ENCODE data around the gene LIPC.

The LIPC gene

GRCh38 chr15:58404020-58404419, 27.8 kb upstream of the LIPC start:
- Histone ChIP-seq H3K4ac (ENCODE audit: low read length) (no peak overlapping the region), H3K27me3 (ENCODE audit: control insufficient read depth in 3 of 3, insufficient read depth in 3 of 3, low read depth in 1 of 3, low read length in 3 of 3) (no peaks in the 10 kb centered on the region), H2AK5ac (ENCODE audit: low read depth, low read length) (no peak overlapping the region), H2BK15ac (ENCODE audit: low read length) (no peak overlapping the region), H3K18ac (ENCODE audit: low read length) (no peak overlapping the region), H4K91ac (ENCODE audit: low read depth, low read length, poor library complexity) (no peak overlapping the region), H2BK120ac (ENCODE audit: low read depth, low read length) (no peak overlapping the region), H3K4me2 (ENCODE audit: insufficient read depth, low read length, poor library complexity, severe bottlenecking) (no peak overlapping the region), H3K9me3 (replicated peaks in 1 of 2; ENCODE audit: control insufficient read depth in 2 of 2, insufficient read depth in 1 of 2, low read depth in 1 of 2, low read length in 2 of 2) (no peaks in the 10 kb centered on the region), H3K14ac (ENCODE audit: low read length) (no peak overlapping the region), H3K36me3 (replicated peaks in 1 of 2; ENCODE audit: control insufficient read depth in 2 of 2, insufficient read depth in 2 of 2, low read length in 2 of 2) (no peaks in the 10 kb centered on the region), H3K4me3 (ENCODE audit: low read length in 2 of 2) (no peak overlapping the region), H3K23ac (ENCODE audit: low read depth, low read length, poor library complexity) (no peak overlapping the region), H3K4me1 (ENCODE audit: control insufficient read depth in 2 of 2, insufficient read depth in 1 of 2, low read depth in 1 of 2, low read length in 2 of 2) (peaks cover 13 to 15% of the 10 kb centered on the region in 2 donors), H2BK5ac (ENCODE audit: low read length) (no peak overlapping the region), H3K79me1 (ENCODE audit: low read depth, low read length) (no peaks in the 10 kb centered on the region), H4K8ac (ENCODE audit: low read depth, low read length) (no peak overlapping the region), H2BK12ac (ENCODE audit: low read length) (no peak overlapping the region), H3K9ac (ENCODE audit: low read depth, low read length, poor library complexity) (no peak overlapping the region), H3K27ac (replicated peaks; ENCODE audit: low read length) (no peak overlapping the region), H2AFZ (ENCODE audit: low read length) (no peak overlapping the region)
- DNase-seq (ENCODE audit: low spot score): no peak
- WGBS, 2 donors (ENCODE audit: extremely low coverage in 2 of 2, insufficient read length in 2 of 2, insufficient replicate concordance in 1 of 2): no CpG with 5 or more reads among the region's 5 CpGs

GRCh38 chr15:58404722-58405121, 27.1 kb upstream of the LIPC start:
- H3K14ac ChIP-seq (ENCODE audit: low read length): no peak overlapping the region
- peaks cover 15% of the 10 kb centered on the region in 2 donors for H3K4me1 ChIP-seq (ENCODE audit: control insufficient read depth in 2 of 2, insufficient read depth in 1 of 2, low read depth in 1 of 2, low read length in 2 of 2)
- no peak overlapping the region for H2BK12ac ChIP-seq (ENCODE audit: low read length)
- H2BK120ac ChIP-seq (ENCODE audit: low read depth, low read length): no peak overlapping the region
- no peak overlapping the region for H2BK15ac ChIP-seq (ENCODE audit: low read length)
- no peaks in the 10 kb centered on the region for H3K79me1 ChIP-seq (ENCODE audit: low read depth, low read length)
- H3K27ac ChIP-seq (replicated peaks; ENCODE audit: low read length): no peak overlapping the region
- H3K4me3 ChIP-seq (ENCODE audit: low read length in 2 of 2): no peak overlapping the region
- H2AK5ac ChIP-seq (ENCODE audit: low read depth, low read length): no peak overlapping the region
- H3K36me3 ChIP-seq (replicated peaks in 1 of 2; ENCODE audit: control insufficient read depth in 2 of 2, insufficient read depth in 2 of 2, low read length in 2 of 2): no peaks in the 10 kb centered on the region
- H3K18ac ChIP-seq (ENCODE audit: low read length): no peak overlapping the region
- no peaks in the 10 kb centered on the region for H3K27me3 ChIP-seq (ENCODE audit: control insufficient read depth in 3 of 3, insufficient read depth in 3 of 3, low read depth in 1 of 3, low read length in 3 of 3)
- DNase-seq (ENCODE audit: low spot score): no peak
- no peak overlapping the region for H2BK5ac ChIP-seq (ENCODE audit: low read length)
- no CpG with 5 or more reads among the region's 2 CpGs for WGBS, 2 donors (ENCODE audit: extremely low coverage in 2 of 2, insufficient read length in 2 of 2, insufficient replicate concordance in 1 of 2)
- no peak overlapping the region for H3K4me2 ChIP-seq (ENCODE audit: insufficient read depth, low read length, poor library complexity, severe bottlenecking)
- no peak overlapping the region for H3K4ac ChIP-seq (ENCODE audit: low read length)
- H4K8ac ChIP-seq (ENCODE audit: low read depth, low read length): no peak overlapping the region
- no peak overlapping the region for H3K23ac ChIP-seq (ENCODE audit: low read depth, low read length, poor library complexity)
- no peaks in the 10 kb centered on the region for H3K9me3 ChIP-seq (replicated peaks in 1 of 2; ENCODE audit: control insufficient read depth in 2 of 2, insufficient read depth in 1 of 2, low read depth in 1 of 2, low read length in 2 of 2)
- H4K91ac ChIP-seq (ENCODE audit: low read depth, low read length, poor library complexity): no peak overlapping the region
- H3K9ac ChIP-seq (ENCODE audit: low read depth, low read length, poor library complexity): no peak overlapping the region
- no peak overlapping the region for H2AFZ ChIP-seq (ENCODE audit: low read length)

GRCh38 chr15:58405865-58406264, 25.9 kb upstream of the LIPC start:
- H2BK120ac ChIP-seq (ENCODE audit: low read depth, low read length): no peak overlapping the region
- H3K4me2 ChIP-seq (ENCODE audit: insufficient read depth, low read length, poor library complexity, severe bottlenecking): no peak overlapping the region
- H3K9me3 ChIP-seq (replicated peaks in 1 of 2; ENCODE audit: control insufficient read depth in 2 of 2, insufficient read depth in 1 of 2, low read depth in 1 of 2, low read length in 2 of 2): no peaks in the 10 kb centered on the region
- H3K4ac ChIP-seq (ENCODE audit: low read length): no peak overlapping the region
- H3K14ac ChIP-seq (ENCODE audit: low read length): no peak overlapping the region
- DNase-seq (ENCODE audit: low spot score): no peak
- H3K27me3 ChIP-seq (ENCODE audit: control insufficient read depth in 3 of 3, insufficient read depth in 3 of 3, low read depth in 1 of 3, low read length in 3 of 3): no peaks in the 10 kb centered on the region
- no peak overlapping the region for H2AK5ac ChIP-seq (ENCODE audit: low read depth, low read length)
- H3K23ac ChIP-seq (ENCODE audit: low read depth, low read length, poor library complexity): no peak overlapping the region
- no CpG with 5 or more reads among the region's 3 CpGs for WGBS, 2 donors (ENCODE audit: extremely low coverage in 2 of 2, insufficient read length in 2 of 2, insufficient replicate concordance in 1 of 2)
- no peak overlapping the region for H3K27ac ChIP-seq (replicated peaks; ENCODE audit: low read length)
- no peak overlapping the region for H3K9ac ChIP-seq (ENCODE audit: low read depth, low read length, poor library complexity)
- peaks cover 15 to 16% of the 10 kb centered on the region in 2 donors for H3K4me1 ChIP-seq (ENCODE audit: control insufficient read depth in 2 of 2, insufficient read depth in 1 of 2, low read depth in 1 of 2, low read length in 2 of 2)
- H3K36me3 ChIP-seq (replicated peaks in 1 of 2; ENCODE audit: control insufficient read depth in 2 of 2, insufficient read depth in 2 of 2, low read length in 2 of 2): no peaks in the 10 kb centered on the region
- no peak overlapping the region for H2AFZ ChIP-seq (ENCODE audit: low read length)
- H2BK12ac ChIP-seq (ENCODE audit: low read length): no peak overlapping the region
- no peak overlapping the region for H3K4me3 ChIP-seq (ENCODE audit: low read length in 2 of 2)
- H4K91ac ChIP-seq (ENCODE audit: low read depth, low read length, poor library complexity): no peak overlapping the region
- no peak overlapping the region for H2BK5ac ChIP-seq (ENCODE audit: low read length)
- H3K79me1 ChIP-seq (ENCODE audit: low read depth, low read length): no peaks in the 10 kb centered on the region
- no peak overlapping the region for H4K8ac ChIP-seq (ENCODE audit: low read depth, low read length)
- no peak overlapping the region for H3K18ac ChIP-seq (ENCODE audit: low read length)
- H2BK15ac ChIP-seq (ENCODE audit: low read length): no peak overlapping the region

- Histone ChIP-seq H3K36me3 (replicated peaks in 1 of 2; ENCODE audit: control insufficient read depth in 2 of 2, insufficient read depth in 2 of 2, low read length in 2 of 2) (no peaks in the 10 kb centered on the region), H3K27ac (replicated peaks; ENCODE audit: low read length) (no peak overlapping the region), H3K18ac (ENCODE audit: low read length) (no peak overlapping the region), H3K9ac (ENCODE audit: low read depth, low read length, poor library complexity) (no peak overlapping the region), H2AFZ (ENCODE audit: low read length) (peak overlapping the region; percentile 62), H4K91ac (ENCODE audit: low read depth, low read length, poor library complexity) (no peak overlapping the region), H3K14ac (ENCODE audit: low read length) (no peak overlapping the region), H2AK5ac (ENCODE audit: low read depth, low read length) (no peak overlapping the region), H4K8ac (ENCODE audit: low read depth, low read length) (no peak overlapping the region), H3K4me2 (ENCODE audit: insufficient read depth, low read length, poor library complexity, severe bottlenecking) (no peak overlapping the region), H3K79me1 (ENCODE audit: low read depth, low read length) (no peaks in the 10 kb centered on the region), H2BK15ac (ENCODE audit: low read length) (no peak overlapping the region), H2BK5ac (ENCODE audit: low read length) (no peak overlapping the region), H3K27me3 (ENCODE audit: control insufficient read depth in 3 of 3, insufficient read depth in 3 of 3, low read depth in 1 of 3, low read length in 3 of 3) (no peaks in the 10 kb centered on the region), H3K4ac (ENCODE audit: low read length) (no peak overlapping the region), H3K9me3 (replicated peaks in 1 of 2; ENCODE audit: control insufficient read depth in 2 of 2, insufficient read depth in 1 of 2, low read depth in 1 of 2, low read length in 2 of 2) (no peaks in the 10 kb centered on the region), H3K4me3 (ENCODE audit: low read length in 2 of 2) (no peak overlapping the region), H2BK120ac (ENCODE audit: low read depth, low read length) (no peak overlapping the region), H3K4me1 (ENCODE audit: control insufficient read depth in 2 of 2, insufficient read depth in 1 of 2, low read depth in 1 of 2, low read length in 2 of 2) (peaks cover 15 to 16% of the 10 kb centered on the region in 2 donors), H3K23ac (ENCODE audit: low read depth, low read length, poor library complexity) (no peak overlapping the region), H2BK12ac (ENCODE audit: low read length) (no peak overlapping the region)
- no peak for DNase-seq (ENCODE audit: low spot score)
- WGBS, 2 donors (ENCODE audit: extremely low coverage in 2 of 2, insufficient read length in 2 of 2, insufficient replicate concordance in 1 of 2): no CpG with 5 or more reads among the region's 3 CpGs
Measured at GRCh38 chr15:58406811-58407210, 25.0 kb upstream of the LIPC start.

All from neuronal stem cell (in vitro differentiated cells).